Liver (tissue), 3 donors: ENCODE data around the gene DLGAP5.

Experiments
- ATF3 ChIP-seq: IDR thresholded peaks from 2 replicates; pipeline ENCODE4 v1.6.1; 2016; ENCODE audit warnings: antibody characterized with exemption
- CTCF ChIP-seq: fragments of 150-350 bp; IDR thresholded peaks from 2 replicates; pipeline ENCODE4 v1.5.1; 2017; ENCODE audit warnings: improper control_type of control experiment, low read depth, low read length; ENCODE audit not compliant: missing input control
- EGR1 ChIP-seq, 2 donors: IDR thresholded peaks; 2 replicates each; pipeline ENCODE4 v1.6.1; 2016 to 2018; ENCODE audit warnings: antibody characterized with exemption in 2 of 2, low read depth in 2 of 2
- FOXA1 ChIP-seq: IDR thresholded peaks from 2 replicates; pipeline ENCODE4 v1.6.1; 2016; ENCODE audit warnings: antibody characterized with exemption
- FOXA2 ChIP-seq: IDR thresholded peaks from 2 replicates; pipeline ENCODE4 v1.6.1; 2016; ENCODE audit warnings: antibody characterized with exemption
- GABPA ChIP-seq, 2 donors: IDR thresholded peaks in 1 of 2; conservative IDR thresholded peaks in 1 of 2; 2 replicates each; pipeline ENCODE4 v1.6.1; 2016; ENCODE audit warnings: antibody characterized with exemption in 2 of 2, mild to moderate bottlenecking in 1 of 2, moderate library complexity in 1 of 2
- HNF4A ChIP-seq, 2 donors: conservative IDR thresholded peaks; 2 replicates each; pipeline ENCODE4 v1.6.1; 2016; ENCODE audit warnings: antibody characterized with exemption in 2 of 2, mild to moderate bottlenecking in 2 of 2
- HNF4G ChIP-seq: IDR thresholded peaks from 2 replicates; pipeline ENCODE4 v1.6.1; 2016; ENCODE audit warnings: antibody characterized with exemption
- MAX ChIP-seq: IDR thresholded peaks from 2 replicates; pipeline ENCODE4 v1.6.1; 2016; ENCODE audit warnings: antibody characterized with exemption
- RAD21 ChIP-seq, 2 donors: IDR thresholded peaks; 2 replicates each; pipeline ENCODE4 v1.6.1; 2016; ENCODE audit warnings: antibody characterized with exemption in 2 of 2, mild to moderate bottlenecking in 2 of 2
- RXRA ChIP-seq, 2 donors: IDR thresholded peaks; 2 replicates each; pipeline ENCODE4 v1.6.1; 2017 to 2018; ENCODE audit warnings: antibody characterized with exemption in 2 of 2, mild to moderate bottlenecking in 1 of 2
- TAF1 ChIP-seq: conservative IDR thresholded peaks from 2 replicates; pipeline ENCODE4 v1.6.1; 2016; ENCODE audit warnings: antibody characterized with exemption, mild to moderate bottlenecking
- YY1 ChIP-seq: IDR thresholded peaks from 2 replicates; pipeline ENCODE4 v1.6.1; 2016; ENCODE audit warnings: antibody characterized with exemption, mild to moderate bottlenecking
- ZBTB33 ChIP-seq: IDR thresholded peaks from 2 replicates; pipeline ENCODE4 v1.6.1; 2016; ENCODE audit warnings: antibody characterized with exemption
- donor health status: healthy.
- donor health status: healthy.

GRCh38 chr14:55118761-55119160 lies 72.6 kb downstream of the DLGAP5 start:
- TF ChIP-seq CTCF = no peak
- TF ChIP-seq HNF4G = no peak
- TF ChIP-seq RXRA (IDR thresholded peaks at IDR 0.05) = no peak
- TF ChIP-seq MAX = no peak
- TF ChIP-seq FOXA1 = no peak
- no peak for TF ChIP-seq EGR1 (IDR thresholded peaks at IDR 0.05; ENCODE audit: low read depth in 2 of 2)
- TF ChIP-seq YY1 = no peak
- no peak for TF ChIP-seq HNF4A (conservative IDR thresholded peaks at IDR 0.05)
- no peak for TF ChIP-seq RAD21 (IDR thresholded peaks at IDR 0.05)
- TF ChIP-seq ATF3 = no peak
- TF ChIP-seq TAF1 = no peak
- no peak for TF ChIP-seq ZBTB33
- no peak for TF ChIP-seq FOXA2
- no peak for TF ChIP-seq GABPA (IDR thresholded peaks at IDR 0.05 in 1 of 2, conservative IDR thresholded peaks at IDR 0.05 in 1 of 2)
